HEK293 (cell line): ENCODE data around the gene RIC8A.

ENCODE experiments used
- CTCF ChIP-seq: fragments of 450-650 bp; formaldehyde crosslinking; IDR thresholded peaks from 2 replicates; pipeline ENCODE4 v1.5.1; 2016; ENCODE audit warnings: missing biosample characterization, missing genetic modification characterization
- KLF7 ChIP-seq: fragments of 450-650 bp; formaldehyde crosslinking; IDR thresholded peaks from 2 replicates; pipeline ENCODE4 v1.5.1; 2016; ENCODE audit warnings: missing biosample characterization, missing genetic modification characterization, borderline replicate concordance
- ZEB2 ChIP-seq: fragments of 450-650 bp; formaldehyde crosslinking; IDR thresholded peaks from 2 replicates; pipeline ENCODE4 v1.5.1; 2016; ENCODE audit warnings: missing biosample characterization, missing genetic modification characterization
- ZNF121 ChIP-seq: fragments of 450-650 bp; formaldehyde crosslinking; IDR thresholded peaks from 2 replicates; pipeline ENCODE4 v1.5.1; 2016; ENCODE audit warnings: missing biosample characterization, missing genetic modification characterization
- ZNF514 ChIP-seq: fragments of 450-650 bp; formaldehyde crosslinking; IDR thresholded peaks from 2 replicates; pipeline ENCODE4 v1.5.1; 2016; ENCODE audit warnings: missing biosample characterization, missing genetic modification characterization
- ZNF561 ChIP-seq: fragments of 450-650 bp; IDR thresholded peaks from 2 replicates; pipeline ENCODE4 v1.5.1; 2018; ENCODE audit warnings: missing biosample characterization, missing genetic modification characterization, borderline replicate concordance
- ZSCAN18 ChIP-seq: fragments of 450-650 bp; formaldehyde crosslinking; IDR thresholded peaks from 2 replicates; pipeline ENCODE4 v1.5.1; 2016; ENCODE audit warnings: missing biosample characterization, missing genetic modification characterization
- TF ChIP-seq, protein P1 (sequence below): fragments of 450-650 bp; formaldehyde crosslinking; IDR thresholded peaks from 2 replicates; pipeline ENCODE4 v1.5.1; 2016; ENCODE audit warnings: missing biosample characterization, missing genetic modification characterization, borderline replicate concordance

- no peak for TF ChIP-seq ZNF514 (tag by site-specific recombination)
- no peak for TF ChIP-seq ZNF121 (tag by site-specific recombination)
- no peak for TF ChIP-seq CTCF (tag by site-specific recombination)
- TF ChIP-seq ZSCAN18 (tag by site-specific recombination) = no peak
- no peak for TF ChIP-seq KLF7 (tag by site-specific recombination)
- TF ChIP-seq ZNF561 (tag by site-specific recombination) = no peak
- TF ChIP-seq, protein P1, sequence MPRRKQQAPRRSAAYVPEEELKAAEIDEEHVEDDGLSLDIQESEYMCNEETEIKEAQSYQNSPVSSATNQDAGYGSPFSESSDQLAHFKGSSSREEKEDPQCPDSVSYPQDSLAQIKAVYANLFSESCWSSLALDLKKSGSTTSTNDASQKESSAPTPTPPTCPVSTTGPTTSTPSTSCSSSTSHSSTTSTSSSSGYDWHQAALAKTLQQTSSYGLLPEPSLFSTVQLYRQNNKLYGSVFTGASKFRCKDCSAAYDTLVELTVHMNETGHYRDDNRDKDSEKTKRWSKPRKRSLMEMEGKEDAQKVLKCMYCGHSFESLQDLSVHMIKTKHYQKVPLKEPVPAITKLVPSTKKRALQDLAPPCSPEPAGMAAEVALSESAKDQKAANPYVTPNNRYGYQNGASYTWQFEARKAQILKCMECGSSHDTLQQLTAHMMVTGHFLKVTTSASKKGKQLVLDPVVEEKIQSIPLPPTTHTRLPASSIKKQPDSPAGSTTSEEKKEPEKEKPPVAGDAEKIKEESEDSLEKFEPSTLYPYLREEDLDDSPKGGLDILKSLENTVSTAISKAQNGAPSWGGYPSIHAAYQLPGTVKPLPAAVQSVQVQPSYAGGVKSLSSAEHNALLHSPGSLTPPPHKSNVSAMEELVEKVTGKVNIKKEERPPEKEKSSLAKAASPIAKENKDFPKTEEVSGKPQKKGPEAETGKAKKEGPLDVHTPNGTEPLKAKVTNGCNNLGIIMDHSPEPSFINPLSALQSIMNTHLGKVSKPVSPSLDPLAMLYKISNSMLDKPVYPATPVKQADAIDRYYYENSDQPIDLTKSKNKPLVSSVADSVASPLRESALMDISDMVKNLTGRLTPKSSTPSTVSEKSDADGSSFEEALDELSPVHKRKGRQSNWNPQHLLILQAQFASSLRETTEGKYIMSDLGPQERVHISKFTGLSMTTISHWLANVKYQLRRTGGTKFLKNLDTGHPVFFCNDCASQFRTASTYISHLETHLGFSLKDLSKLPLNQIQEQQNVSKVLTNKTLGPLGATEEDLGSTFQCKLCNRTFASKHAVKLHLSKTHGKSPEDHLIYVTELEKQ (tag by site-specific recombination) = no peak
- no peak for TF ChIP-seq ZEB2 (tag by site-specific recombination)
These were observed 27.7 kb downstream of the RIC8A start for GRCh38 chr11:235180-235579.
